Measurements from ENCODE around the gene EFNB3.

Gene EFNB3, protein sequence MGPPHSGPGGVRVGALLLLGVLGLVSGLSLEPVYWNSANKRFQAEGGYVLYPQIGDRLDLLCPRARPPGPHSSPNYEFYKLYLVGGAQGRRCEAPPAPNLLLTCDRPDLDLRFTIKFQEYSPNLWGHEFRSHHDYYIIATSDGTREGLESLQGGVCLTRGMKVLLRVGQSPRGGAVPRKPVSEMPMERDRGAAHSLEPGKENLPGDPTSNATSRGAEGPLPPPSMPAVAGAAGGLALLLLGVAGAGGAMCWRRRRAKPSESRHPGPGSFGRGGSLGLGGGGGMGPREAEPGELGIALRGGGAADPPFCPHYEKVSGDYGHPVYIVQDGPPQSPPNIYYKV

GRCh38 chr17:7704601-7705268, at the start of gene EFNB3:
Gene EFNB3, plus strand, starts transcription at chr17:7705202. Its CDS starts 397 bp downstream, at chr17:7705599.
- POLR2A ChIA-PET = interaction anchor here (1.9 to 2.5 kb wide), 2 partner anchors 10 to 18 kb away, joined by 6 to 11 read pairs; partner anchors contain the start of gene TP53
- TF ChIP-seq, protein P1, sequence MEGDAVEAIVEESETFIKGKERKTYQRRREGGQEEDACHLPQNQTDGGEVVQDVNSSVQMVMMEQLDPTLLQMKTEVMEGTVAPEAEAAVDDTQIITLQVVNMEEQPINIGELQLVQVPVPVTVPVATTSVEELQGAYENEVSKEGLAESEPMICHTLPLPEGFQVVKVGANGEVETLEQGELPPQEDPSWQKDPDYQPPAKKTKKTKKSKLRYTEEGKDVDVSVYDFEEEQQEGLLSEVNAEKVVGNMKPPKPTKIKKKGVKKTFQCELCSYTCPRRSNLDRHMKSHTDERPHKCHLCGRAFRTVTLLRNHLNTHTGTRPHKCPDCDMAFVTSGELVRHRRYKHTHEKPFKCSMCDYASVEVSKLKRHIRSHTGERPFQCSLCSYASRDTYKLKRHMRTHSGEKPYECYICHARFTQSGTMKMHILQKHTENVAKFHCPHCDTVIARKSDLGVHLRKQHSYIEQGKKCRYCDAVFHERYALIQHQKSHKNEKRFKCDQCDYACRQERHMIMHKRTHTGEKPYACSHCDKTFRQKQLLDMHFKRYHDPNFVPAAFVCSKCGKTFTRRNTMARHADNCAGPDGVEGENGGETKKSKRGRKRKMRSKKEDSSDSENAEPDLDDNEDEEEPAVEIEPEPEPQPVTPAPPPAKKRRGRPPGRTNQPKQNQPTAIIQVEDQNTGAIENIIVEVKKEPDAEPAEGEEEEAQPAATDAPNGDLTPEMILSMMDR (IDR thresholded peaks at IDR 0.05; ENCODE audit: insufficient read depth, low read length, missing control alignments) = no peak

GRCh38 chr17:7655541-7655840, 49.5 kb upstream of the EFNB3 start:
- POLR2A ChIA-PET = no interaction called here
- no peak overlapping the region for H3K4me3 ChIP-seq (ENCODE audit: low read depth, low read length)
- TF ChIP-seq, protein P1 (IDR thresholded peaks at IDR 0.05; ENCODE audit: insufficient read depth, low read length, missing control alignments) = no peak
- CTCF ChIA-PET = interaction anchor here (0.9 to 1.8 kb wide), 3 partner anchors 23 to 40 kb away, joined by 5 to 7 read pairs (median 5); partner anchors contain the start of genes TP53 and WRAP53
- DNase-seq (ENCODE audit: low read depth, low spot score) = no peak

More at GRCh38 chr17:7704601-7705268, at the start of gene EFNB3:
- CTCF ChIA-PET = interaction anchor here (0.6 to 5.9 kb wide), 3 partner anchors 12 to 286 kb away, joined by 3 to 35 read pairs (median 5); partner anchors contain the start of genes DNAH2 and WRAP53
- DNase-seq (ENCODE audit: low read depth, low spot score) = no peak
- H3K4me3 ChIP-seq (ENCODE audit: low read depth, low read length) = peak within 1 kb of the TSS; percentile 58

- no peak for DNase-seq (ENCODE audit: low read depth, low spot score)
- POLR2A ChIA-PET = no interaction called here
- no peak overlapping the region for H3K4me3 ChIP-seq (ENCODE audit: low read depth, low read length)
- TF ChIP-seq, protein P1 (IDR thresholded peaks at IDR 0.05; ENCODE audit: insufficient read depth, low read length, missing control alignments) = no peak
- CTCF ChIA-PET = interaction anchor here (1.7 to 3.9 kb wide), 4 partner anchors 25 to 68 kb away, joined by 4 to 20 read pairs (median 12); partner anchors contain the start of genes TP53 and WRAP53
Measured at GRCh38 chr17:7656958-7657609, 47.9 kb upstream of the EFNB3 start.

DNA sequence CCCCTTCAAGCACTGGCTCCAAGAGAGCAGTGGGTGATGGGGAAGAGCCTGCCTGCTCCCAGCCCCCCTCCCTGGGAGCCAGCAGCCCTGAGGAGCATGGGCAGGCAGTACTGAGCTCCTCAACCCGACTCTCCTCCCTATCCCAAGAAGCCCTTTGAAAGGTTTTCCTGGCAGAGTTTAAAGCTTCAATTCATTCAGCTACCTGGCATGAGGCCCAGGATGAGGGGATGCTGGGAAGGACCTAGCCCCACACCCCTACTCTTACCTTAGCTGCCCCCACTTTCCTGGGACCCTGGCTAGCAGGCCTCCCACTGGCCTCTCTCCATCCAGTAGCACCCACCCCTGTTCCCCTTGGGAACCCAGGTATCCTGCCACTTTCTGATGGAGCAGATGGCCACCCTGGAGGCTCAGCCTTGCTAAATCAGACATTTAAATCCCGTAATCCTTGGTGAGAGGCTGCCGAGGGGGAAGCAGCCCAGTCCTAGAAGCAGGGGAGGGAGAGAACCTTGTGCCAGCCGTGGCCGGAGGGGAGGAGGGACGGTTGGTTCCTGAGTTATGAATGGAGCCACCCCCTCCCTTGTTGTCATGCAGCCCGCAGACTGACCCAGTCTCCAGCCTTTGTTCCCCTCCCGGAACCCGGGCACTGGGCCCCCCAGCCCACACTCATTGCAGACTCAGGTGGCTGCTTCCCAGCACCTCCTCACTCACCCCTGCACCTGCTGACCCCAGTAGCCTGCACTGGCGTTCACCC, 37.2 kb upstream of the EFNB3 start:
- ChIA-PET POLR2A (interaction anchor here (1.5 kb wide), 1 partner anchor 18 kb away, joined by 4 read pairs; no protein-coding TSS in a partner anchor), CTCF (interaction anchor here (1.2 to 2.7 kb wide), 4 partner anchors 20 to 38 kb away, joined by 3 to 12 read pairs (median 6); partner anchors contain the start of genes SHBG, TP53 and WRAP53)
- TF ChIP-seq, protein P1 (IDR thresholded peaks at IDR 0.05; ENCODE audit: insufficient read depth, low read length, missing control alignments) = no peak
- no peak for DNase-seq (ENCODE audit: low read depth, low spot score)
- H3K4me3 ChIP-seq (ENCODE audit: low read depth, low read length) = no peak overlapping the region

DNA sequence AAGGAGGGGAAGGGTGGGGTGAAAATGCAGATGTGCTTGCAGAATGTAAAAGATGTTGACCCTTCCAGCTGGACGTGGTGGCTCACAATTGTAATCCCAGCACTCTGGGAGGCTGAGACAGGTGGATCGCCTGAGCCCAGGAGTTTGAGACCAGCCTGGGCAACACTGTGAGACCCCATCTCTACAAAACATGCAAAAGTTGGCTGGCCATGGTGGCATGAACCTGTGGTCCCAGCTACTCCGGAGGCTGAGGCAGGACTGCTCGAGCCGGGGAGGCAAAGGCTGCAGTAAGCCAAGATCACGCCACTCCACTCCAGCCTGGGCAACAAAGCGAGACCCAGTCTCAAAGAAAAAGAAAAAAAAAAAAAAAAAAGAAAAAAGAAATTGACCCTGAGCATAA, 36.5 kb upstream of the EFNB3 start:
- no peak overlapping the region for H3K4me3 ChIP-seq (ENCODE audit: low read depth, low read length)
- DNase-seq (ENCODE audit: low read depth, low spot score) = no peak
- ChIA-PET CTCF (interaction anchor here (1.2 to 2.7 kb wide), 2 partner anchors 19 to 27 kb away, joined by 5 to 12 read pairs; partner anchors contain the start of genes TP53 and WRAP53), POLR2A (no interaction called here)
- TF ChIP-seq, protein P1 (IDR thresholded peaks at IDR 0.05; ENCODE audit: insufficient read depth, low read length, missing control alignments) = no peak

Measured in AG04449 (cell line).